GM10266 (cell line): ENCODE results near the gene CDK14.
"Not testable (repeated sequence)": the region's sequence is repeated elsewhere in the genome, so short reads cannot be mapped to it uniquely, and the experiment has no call there.

Experiments
- DNase-seq: peaks from one replicate; pipeline ENCODE4 v3.0.0; 2012; ENCODE audit errors: extremely low spot score
- TF ChIP-seq, protein P1 (sequence below): IDR thresholded peaks from 2 replicates; pipeline ENCODE4 v1.5.1; 2012; ENCODE audit warnings: mild to moderate bottlenecking, low read depth; ENCODE audit not compliant: control insufficient read depth, insufficient read depth; ENCODE audit errors: missing control alignments

Gene CDK14

GRCh38 chr7:90761584-90761983 is 165.5 kb downstream of the CDK14 start:
- TF ChIP-seq, protein P1, sequence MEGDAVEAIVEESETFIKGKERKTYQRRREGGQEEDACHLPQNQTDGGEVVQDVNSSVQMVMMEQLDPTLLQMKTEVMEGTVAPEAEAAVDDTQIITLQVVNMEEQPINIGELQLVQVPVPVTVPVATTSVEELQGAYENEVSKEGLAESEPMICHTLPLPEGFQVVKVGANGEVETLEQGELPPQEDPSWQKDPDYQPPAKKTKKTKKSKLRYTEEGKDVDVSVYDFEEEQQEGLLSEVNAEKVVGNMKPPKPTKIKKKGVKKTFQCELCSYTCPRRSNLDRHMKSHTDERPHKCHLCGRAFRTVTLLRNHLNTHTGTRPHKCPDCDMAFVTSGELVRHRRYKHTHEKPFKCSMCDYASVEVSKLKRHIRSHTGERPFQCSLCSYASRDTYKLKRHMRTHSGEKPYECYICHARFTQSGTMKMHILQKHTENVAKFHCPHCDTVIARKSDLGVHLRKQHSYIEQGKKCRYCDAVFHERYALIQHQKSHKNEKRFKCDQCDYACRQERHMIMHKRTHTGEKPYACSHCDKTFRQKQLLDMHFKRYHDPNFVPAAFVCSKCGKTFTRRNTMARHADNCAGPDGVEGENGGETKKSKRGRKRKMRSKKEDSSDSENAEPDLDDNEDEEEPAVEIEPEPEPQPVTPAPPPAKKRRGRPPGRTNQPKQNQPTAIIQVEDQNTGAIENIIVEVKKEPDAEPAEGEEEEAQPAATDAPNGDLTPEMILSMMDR, result no peak
- DNase-seq, result no peak

GRCh38 chr7:90763108-90763507 is 167.0 kb downstream of the CDK14 start:
- DNase-seq, result no peak
- TF ChIP-seq, protein P1, result no peak

DNA sequence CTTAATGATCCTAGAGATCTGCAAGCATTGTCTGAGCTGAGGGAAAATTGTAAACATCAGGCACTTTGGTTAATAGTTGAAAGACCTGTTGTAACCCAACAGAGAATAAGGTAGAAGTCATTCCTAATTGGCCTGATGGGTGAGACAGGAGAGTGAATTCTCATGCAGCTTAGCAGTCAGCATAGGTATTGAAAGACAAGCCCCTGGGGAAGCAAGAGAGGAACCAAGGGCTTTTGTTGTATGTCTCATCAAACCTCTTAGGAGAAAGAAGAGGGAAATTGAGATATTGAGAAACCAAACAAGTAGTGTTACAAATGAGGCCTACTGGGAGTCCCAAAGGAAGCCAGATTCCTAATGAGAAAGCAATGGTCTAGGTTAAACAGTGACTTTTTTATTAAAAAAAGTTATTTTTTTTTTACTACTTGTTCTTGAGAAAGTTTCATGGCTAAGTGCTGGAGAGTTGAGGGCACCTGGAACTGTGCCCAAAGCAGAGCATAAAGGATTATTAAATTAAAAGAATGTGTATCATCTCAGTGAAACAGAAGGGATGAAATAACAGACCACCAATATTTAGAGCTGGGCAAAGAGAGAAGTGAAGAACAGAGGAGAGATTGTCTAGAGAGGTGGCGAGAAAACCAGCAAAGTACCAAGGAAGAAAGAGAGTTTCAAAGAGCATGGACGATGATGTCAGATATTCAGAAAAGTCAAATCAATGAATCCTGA is 168.9 kb downstream of the CDK14 start:
- no peak for DNase-seq
- TF ChIP-seq, protein P1, result no peak

DNA sequence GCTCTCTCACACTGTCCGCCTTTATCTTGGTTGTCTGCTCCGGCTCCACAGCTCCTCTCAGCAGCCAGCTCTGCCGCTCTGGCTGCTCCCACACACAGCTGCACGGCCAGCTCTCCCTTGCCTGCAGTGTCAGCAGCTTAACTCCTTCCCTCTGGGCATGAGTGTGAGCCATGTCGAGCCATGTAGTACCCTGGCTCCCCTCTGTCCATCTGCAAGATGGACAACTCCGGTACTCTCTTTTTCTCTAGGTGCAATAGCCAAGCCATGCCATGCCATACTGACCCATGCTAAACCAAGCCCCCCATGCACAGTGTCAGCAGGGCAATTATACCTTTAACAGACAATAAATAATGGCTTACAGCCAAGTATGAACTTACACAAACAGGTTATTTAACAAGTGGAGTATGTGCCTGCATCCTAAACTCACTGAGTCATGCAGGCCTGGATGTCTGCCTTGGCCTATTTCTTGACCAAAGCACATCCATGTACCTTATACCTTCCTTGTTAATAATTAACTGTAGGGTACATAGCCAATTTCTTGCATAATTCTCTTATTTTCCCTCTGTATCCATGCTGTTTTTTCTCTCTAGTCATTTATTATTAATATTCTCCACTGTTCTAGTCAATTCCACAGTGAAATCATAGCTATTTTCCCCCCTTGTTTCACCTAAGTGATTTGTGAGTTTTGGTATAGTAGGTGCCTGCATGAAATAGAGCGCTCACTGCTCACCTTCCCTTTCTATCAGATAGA is 170.9 kb downstream of the CDK14 start:
- TF ChIP-seq, protein P1, result no peak
- DNase-seq, result no peak

DNA sequence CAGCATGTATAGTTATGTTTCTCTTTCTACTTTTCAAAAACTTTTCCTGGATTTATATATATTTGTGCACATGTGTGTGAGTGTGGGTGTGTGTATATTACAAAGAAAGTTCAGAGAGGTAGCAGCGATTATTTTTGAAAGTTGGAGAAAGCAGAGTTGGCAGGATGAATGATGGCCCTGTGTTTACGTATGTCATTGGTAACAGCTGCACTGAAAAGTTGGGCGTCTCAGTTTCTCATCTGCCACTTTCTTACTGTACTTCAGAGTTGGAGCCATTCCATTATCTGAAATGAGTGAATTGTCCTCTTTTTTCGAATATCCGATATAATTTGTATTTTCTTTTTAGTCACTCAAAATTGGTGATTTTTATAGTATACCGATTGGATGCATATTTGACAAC is 172.2 kb downstream of the CDK14 start:
- no peak for DNase-seq
- TF ChIP-seq, protein P1, result no peak

DNA sequence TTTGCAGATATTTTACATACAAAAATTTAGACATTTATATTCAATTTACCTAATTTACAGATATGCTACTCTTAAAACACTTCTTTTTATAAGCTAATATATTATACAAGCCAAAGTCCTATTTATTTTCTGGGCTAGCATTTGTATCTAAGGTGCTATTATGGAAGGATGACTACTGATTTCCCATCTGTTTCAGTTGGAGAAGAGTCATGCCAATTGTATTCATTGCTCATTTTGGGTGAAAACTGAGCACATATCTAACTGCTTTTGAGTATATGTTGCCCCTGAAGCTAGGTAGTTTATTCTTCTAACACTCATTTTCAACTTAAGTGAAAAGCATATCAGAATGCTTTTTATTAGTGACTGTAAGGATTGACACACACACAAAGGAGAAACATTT is 172.9 kb downstream of the CDK14 start:
- DNase-seq, result no peak
- TF ChIP-seq, protein P1, result no peak

DNA sequence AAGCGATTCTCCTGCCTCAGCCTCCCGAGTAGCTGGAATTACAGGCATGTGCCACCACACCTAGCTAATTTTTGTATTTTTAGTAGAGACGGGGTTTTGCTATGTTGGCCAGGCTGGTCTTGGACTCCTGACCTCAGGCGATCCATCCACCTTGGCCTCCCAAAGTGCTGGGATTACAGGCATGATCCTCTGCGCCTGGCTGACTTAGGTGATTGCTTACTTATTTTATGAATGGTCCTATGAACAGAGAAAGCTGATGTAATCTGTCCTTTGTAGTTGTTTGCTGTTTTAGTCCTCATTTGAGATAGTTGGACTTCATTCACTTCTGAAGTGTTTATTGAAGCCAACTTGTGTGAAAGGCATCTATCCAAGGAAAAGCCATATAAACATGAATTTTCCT is 173.4 kb downstream of the CDK14 start:
- not testable (repeated sequence) for DNase-seq
